Measurements from ENCODE around the gene HAUS7.

Gene HAUS7

GRCh38 chrX:153456161-153456560, 14.2 kb downstream of the HAUS7 start:
- no peak for TF ChIP-seq SIN3A (IDR thresholded peaks at IDR 0.05; ENCODE audit: borderline replicate concordance, insufficient read depth, low read length)
- TF ChIP-seq REST (IDR thresholded peaks at IDR 0.05; ENCODE audit: insufficient read depth in 1 of 2, low read depth in 2 of 2, low read length in 2 of 2), result no peak
- no peak for TF ChIP-seq TAF1 (IDR thresholded peaks at IDR 0.05; ENCODE audit: borderline replicate concordance, insufficient read depth, low read length)
- TF ChIP-seq POLR2AphosphoS5 (IDR thresholded peaks at IDR 0.05; ENCODE audit: low read depth, low read length), result no peak
- TF ChIP-seq FOXP2 (optimal IDR thresholded peaks at IDR 0.05; ENCODE audit: borderline replicate concordance, extremely low read depth, extremely low read length, insufficient read depth), result no peak

GRCh38 chrX:153455571-153455970, 14.8 kb downstream of the HAUS7 start:
- TF ChIP-seq FOXP2 (optimal IDR thresholded peaks at IDR 0.05; ENCODE audit: borderline replicate concordance, extremely low read depth, extremely low read length, insufficient read depth) (no peak), TAF1 (IDR thresholded peaks at IDR 0.05; ENCODE audit: borderline replicate concordance, insufficient read depth, low read length) (no peak), POLR2AphosphoS5 (IDR thresholded peaks at IDR 0.05; ENCODE audit: low read depth, low read length) (no peak), SIN3A (IDR thresholded peaks at IDR 0.05; ENCODE audit: borderline replicate concordance, insufficient read depth, low read length) (no peak), REST (IDR thresholded peaks at IDR 0.05; ENCODE audit: insufficient read depth in 1 of 2, low read depth in 2 of 2, low read length in 2 of 2) (no peak)

GRCh38 chrX:153454901-153455550, 15.3 kb downstream of the HAUS7 start:
- TF ChIP-seq FOXP2 (optimal IDR thresholded peaks at IDR 0.05; ENCODE audit: borderline replicate concordance, extremely low read depth, extremely low read length, insufficient read depth), result no peak

GRCh38 chrX:153450949-153451277, 19.5 kb downstream of the HAUS7 start:
- TF ChIP-seq POLR2AphosphoS5 (IDR thresholded peaks at IDR 0.05; ENCODE audit: low read depth, low read length), result no peak

GRCh38 chrX:153450114-153450948, 20.0 kb downstream of the HAUS7 start:
- TF ChIP-seq SIN3A (IDR thresholded peaks at IDR 0.05; ENCODE audit: borderline replicate concordance, insufficient read depth, low read length) (no peak), TAF1 (IDR thresholded peaks at IDR 0.05; ENCODE audit: borderline replicate concordance, insufficient read depth, low read length) (no peak), FOXP2 (optimal IDR thresholded peaks at IDR 0.05; ENCODE audit: borderline replicate concordance, extremely low read depth, extremely low read length, insufficient read depth) (no peak), POLR2AphosphoS5 (IDR thresholded peaks at IDR 0.05; ENCODE audit: low read depth, low read length) (no peak), REST (IDR thresholded peaks at IDR 0.05; ENCODE audit: insufficient read depth in 1 of 2, low read depth in 2 of 2, low read length in 2 of 2) (no peak)

GRCh38 chrX:153449368-153450113, 20.8 kb downstream of the HAUS7 start:
- TF ChIP-seq POLR2AphosphoS5 (IDR thresholded peaks at IDR 0.05; ENCODE audit: low read depth, low read length) (no peak), FOXP2 (optimal IDR thresholded peaks at IDR 0.05; ENCODE audit: borderline replicate concordance, extremely low read depth, extremely low read length, insufficient read depth) (no peak), REST (IDR thresholded peaks at IDR 0.05; ENCODE audit: insufficient read depth in 1 of 2, low read depth in 2 of 2, low read length in 2 of 2) (no peak), TAF1 (IDR thresholded peaks at IDR 0.05; ENCODE audit: borderline replicate concordance, insufficient read depth, low read length) (no peak), SIN3A (IDR thresholded peaks at IDR 0.05; ENCODE audit: borderline replicate concordance, insufficient read depth, low read length) (no peak)
